Fibroblast of lung (primary cell): Measurements from ENCODE around the gene TRAPPC2L.

ENCODE experiments used
- EZH2 ChIP-seq: IDR thresholded peaks from 2 replicates; pipeline ENCODE4 v1.5.1; 2012; ENCODE audit warnings: low read length, control low read depth, mild to moderate bottlenecking; ENCODE audit errors: missing control alignments
- TF ChIP-seq, protein P1 (sequence below), 2 donors: IDR thresholded peaks in 1 of 2; conservative IDR thresholded peaks in 1 of 2; 1 replicate in 1 of 2; 2 replicates in 1 of 2; pipeline ENCODE4 v1.5.1; 2011 to 2012; ENCODE audit warnings: low read length in 2 of 2, control low read depth in 1 of 2, inconsistent platforms in 1 of 2, low read depth in 1 of 2, mild to moderate bottlenecking in 1 of 2

DNA sequence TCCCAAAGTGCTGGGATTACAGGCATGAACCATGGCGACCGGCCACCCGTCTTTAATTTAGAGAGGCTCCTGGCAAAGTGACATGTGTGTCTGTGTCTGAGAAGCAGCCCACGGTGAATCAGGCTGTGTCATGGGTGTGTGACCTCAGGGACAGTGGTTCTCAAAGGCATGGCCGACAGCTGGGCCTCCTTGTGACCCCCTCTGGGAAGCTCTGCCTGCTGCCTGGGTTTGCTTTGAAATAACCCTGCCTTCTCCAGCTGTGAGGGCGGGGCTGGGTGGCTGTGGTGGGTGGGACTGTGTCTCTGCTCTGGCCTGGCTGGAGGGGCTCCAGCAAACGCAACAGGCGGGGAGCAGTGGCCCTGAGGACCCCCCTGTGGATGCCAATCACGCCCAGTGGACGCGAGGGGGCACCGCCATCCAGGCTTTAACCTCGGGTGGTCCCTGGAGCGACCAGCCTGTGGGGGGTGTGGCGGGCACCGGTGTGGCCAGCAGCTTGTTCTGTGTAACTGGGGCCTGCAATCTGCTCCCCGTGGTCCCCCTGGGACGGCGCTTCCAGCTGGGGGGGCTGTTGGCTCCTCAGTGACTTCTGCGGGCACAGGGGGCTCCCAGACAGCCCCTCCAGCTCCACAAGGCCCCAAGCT lies 36.4 kb upstream of the TRAPPC2L start:
- TF ChIP-seq, protein P1, sequence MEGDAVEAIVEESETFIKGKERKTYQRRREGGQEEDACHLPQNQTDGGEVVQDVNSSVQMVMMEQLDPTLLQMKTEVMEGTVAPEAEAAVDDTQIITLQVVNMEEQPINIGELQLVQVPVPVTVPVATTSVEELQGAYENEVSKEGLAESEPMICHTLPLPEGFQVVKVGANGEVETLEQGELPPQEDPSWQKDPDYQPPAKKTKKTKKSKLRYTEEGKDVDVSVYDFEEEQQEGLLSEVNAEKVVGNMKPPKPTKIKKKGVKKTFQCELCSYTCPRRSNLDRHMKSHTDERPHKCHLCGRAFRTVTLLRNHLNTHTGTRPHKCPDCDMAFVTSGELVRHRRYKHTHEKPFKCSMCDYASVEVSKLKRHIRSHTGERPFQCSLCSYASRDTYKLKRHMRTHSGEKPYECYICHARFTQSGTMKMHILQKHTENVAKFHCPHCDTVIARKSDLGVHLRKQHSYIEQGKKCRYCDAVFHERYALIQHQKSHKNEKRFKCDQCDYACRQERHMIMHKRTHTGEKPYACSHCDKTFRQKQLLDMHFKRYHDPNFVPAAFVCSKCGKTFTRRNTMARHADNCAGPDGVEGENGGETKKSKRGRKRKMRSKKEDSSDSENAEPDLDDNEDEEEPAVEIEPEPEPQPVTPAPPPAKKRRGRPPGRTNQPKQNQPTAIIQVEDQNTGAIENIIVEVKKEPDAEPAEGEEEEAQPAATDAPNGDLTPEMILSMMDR (conservative IDR thresholded peaks at IDR 0.05 in 1 of 2, IDR thresholded peaks at IDR 0.05 in 1 of 2; ENCODE audit: low read depth in 1 of 2, low read length in 2 of 2): no peak
- TF ChIP-seq EZH2: no peak
